NCI-H226 (cell line): Measurements from ENCODE around the gene LRBA.
"Not testable (repeated sequence)": the region's sequence is repeated elsewhere in the genome, so short reads cannot be mapped to it uniquely, and the experiment has no call there.

Source experiments
- DNase-seq: peaks from one replicate; pipeline ENCODE4 v3.0.0-alpha.2; 2015

Gene LRBA

DNA sequence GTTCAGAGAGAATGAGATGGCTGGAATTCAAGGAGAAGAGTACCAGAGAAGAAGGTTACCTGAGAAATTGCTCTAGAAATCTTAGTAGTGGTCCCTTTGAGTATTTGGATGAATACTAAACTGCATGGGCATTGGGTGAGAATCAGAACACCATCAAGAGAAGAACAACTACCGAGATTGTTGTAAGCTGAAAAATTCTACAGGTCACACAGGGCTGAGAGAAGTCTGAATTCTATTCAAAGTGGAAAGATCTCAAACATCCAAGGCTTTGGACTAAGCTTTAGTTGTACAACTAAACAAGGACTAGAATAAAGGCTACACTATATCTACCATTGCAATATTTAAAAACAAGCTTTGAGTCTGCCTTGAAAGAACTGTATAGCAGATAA is 40.8 kb downstream of the LRBA start:
- DNase-seq = no peak

DNA sequence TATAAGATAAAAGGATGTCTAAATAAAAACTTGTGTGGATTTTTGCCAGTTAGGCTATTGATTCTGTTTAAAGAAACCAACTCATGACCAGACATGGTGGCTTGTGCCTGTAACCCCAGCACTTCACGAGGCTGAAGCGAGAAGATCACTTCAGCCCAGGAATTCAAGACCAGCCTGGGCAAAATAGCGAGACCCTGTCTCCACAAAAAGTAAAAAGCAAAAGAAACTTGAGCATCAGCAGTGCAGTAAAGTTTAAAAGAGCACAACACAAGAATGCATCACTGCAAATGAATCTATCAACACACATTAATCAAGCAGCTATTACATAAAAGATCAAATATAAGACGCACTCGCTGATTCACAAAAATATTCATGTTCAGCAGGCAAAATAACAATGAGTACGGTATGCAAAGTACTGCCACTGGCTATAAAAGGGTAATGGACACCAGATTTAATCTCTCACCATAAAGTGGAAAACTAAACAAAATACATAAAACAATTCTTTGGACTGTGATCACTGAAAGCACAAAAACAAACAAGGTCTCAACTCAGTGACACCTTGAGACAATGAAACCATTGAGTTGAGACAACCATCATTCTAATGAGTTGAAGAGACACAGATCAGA is 41.3 kb downstream of the LRBA start:
- no peak for DNase-seq

DNA sequence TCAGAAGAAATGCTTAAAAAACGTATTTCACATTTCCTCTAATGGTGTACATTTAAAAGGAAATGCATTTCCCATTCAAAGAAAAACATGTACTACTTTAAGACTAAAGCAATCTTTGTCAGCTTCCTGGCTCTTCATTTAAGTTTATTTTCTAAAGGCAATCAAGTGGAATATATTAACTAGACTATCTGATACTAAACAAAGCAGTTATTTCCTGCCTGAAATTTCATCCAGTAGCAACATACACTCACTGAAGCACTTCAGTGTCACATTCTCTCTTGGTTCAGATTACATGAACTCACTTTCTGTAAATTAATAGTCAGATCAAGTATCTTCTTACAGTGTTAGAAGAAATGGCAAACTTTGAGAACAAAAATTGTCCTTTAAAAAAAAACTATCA is 42.5 kb downstream of the LRBA start:
- no peak for DNase-seq

DNA sequence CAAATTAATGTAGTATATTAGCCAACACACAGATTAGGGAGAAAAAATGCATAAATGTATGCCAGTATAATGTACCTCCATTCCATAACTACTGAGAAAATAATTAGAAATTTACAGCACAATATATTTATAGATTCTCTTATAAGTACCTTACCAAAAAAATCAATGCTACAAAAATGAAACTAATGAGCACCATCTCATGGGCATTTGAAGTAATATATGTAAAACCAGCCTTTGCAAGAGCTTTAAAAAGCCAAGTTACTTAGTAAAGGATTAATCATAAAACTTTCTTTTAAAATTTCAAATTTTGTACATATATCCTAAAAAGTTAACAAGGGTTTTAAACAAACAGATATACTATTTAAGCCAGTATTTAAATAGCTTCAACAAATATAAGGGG is 43.2 kb downstream of the LRBA start:
- DNase-seq = no peak

DNA sequence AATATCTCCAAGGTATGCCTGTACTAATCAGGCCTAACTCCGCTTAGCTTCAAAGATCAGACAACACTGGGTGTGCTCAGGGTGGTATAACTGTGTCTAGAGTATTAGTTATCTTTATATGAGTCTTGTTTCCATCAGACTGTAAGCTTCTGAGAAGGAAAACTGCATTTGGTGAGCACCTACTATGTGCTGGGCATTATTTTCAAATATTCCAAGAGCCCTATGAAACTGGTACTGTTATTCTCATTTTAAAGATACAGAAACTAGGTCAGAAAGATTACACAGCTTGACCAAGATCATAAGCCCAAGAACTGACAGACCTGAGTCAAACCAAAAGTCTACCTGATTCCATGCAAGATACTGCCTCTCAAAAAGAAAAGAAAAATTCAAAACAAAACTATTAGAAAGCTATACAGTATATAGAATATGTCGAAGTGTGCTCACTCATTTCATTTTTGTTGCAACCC is 44.4 kb downstream of the LRBA start:
- DNase-seq = no peak

DNA sequence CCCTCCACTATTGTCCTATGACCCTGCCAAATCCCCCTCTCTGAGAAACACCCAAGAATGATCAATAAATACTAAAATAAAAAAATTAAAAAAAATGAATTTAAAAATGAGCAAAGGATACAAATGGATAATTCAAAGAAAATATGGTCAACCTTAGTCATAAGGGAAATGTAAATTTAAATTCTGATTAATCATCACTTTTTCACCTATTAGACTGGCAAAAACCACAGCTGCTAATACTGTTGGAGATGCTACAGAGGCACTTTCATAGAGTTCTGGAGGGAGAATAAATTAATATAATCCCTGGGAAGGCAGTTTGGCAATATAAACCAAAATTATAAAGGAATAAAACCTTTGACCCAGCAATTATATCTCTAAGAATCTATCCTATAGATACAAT is 50.3 kb downstream of the LRBA start:
- DNase-seq = no peak

DNA sequence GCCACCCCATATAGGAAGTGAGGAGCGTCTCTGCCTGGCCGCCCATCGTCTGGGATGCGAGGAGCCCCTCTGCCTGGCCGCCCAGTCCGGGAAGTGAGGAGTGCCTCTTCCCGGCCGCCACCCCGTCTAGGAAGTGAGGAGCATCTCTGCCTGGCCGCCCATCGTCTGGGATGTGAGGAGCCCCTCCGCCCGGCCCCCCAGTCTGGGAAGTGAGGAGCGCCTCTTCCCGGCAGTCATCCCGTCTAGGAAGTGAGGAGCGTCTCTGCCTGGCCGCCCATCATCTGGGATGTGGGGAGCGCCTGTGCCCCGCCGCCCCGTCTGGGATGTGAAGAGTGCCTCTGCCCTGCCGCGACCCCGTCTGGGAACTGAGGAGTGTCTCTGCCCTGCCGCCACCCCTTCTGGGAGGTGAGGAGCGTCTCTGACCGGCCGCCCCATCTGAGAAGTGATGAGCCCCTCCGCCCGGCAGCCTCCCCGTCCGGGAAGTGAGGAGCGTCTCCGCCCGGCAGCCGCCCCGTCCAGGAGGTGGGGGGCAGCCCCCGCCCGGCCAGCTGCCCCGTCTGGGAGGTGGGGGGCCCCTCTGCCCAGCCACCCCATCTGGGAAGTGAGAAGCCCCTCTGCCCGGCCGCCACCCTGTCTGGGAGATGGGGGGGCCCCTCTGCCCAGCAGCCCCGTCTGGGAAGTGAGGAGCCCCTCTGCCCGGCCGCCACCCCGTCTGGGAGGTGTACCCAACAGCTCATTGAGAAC is 51.3 kb downstream of the LRBA start:
- DNase-seq = not testable (repeated sequence)

DNA sequence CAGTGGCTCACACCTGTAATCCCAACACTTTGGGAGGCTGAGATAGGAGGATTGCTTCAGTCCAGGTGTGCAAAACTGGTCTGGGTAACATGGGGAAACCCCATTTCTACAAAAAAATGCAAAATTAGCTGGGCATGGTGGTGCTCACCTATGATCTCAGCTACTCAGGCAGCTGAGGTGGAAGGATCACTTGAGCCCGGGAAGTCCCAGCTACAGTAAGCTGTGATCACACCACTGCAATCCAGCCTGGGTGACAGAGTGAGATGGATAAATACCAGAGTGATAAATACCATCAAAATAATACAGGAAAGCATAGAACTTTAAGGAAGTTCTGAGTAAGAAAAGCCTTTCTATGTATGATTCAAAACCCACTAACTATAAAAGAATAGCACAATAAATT is 52.8 kb downstream of the LRBA start:
- DNase-seq = peak; percentile 24

DNA sequence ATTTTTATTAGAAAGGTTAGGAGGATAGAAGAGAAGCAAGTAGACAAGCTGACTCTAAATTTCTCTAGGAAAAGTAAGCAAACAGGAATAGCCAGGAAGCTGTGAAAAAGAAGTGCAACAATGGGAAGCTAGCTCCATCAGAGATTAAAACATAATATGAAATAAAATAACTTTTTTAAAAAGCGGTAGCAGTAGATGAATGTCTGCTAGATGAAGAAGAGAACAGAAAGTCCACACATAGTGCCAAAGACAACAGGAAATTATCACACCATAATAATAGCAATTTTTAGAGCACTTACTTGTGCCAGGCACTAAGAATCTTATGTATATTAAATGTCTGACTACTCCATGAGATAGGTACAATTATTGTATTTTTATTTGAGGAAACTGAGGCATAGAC is 53.5 kb downstream of the LRBA start:
- DNase-seq = no peak

DNA sequence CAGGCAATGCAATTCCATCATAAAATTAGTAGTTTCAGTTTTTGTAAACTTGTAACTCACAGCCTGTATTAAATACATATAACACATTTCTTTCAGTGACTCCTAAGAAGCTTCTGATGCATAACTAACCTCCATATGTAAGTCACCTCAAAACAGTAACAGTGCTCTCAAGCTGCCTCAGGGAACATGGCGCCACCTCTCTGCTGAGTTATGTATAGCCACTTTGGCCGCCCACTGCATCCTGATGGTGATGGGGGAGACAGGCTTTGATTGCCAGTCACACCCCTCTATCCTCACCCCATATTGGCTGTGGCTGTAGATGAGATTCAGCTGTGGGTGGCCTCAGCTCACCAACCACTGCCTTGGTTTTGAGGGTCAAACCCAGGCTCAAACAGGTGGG is 54.3 kb downstream of the LRBA start:
- peak; percentile 7 for DNase-seq

DNA sequence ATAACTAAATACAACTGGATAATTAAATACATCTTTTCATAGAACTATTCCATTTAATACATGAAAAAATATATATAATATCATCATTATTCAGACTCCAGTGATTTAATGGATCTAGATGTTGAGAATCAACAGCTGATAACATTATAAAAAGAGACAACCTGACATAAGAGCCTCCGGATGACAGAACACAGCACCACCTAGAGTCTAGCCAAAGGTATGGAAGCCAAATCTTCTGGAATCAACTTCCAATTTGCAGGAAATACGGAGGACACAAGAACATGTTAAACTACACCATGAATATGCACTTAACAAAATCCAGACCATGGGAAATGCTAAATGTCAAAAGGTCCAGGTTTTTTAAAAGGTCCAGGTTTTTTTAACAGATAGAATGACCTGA is 55.0 kb downstream of the LRBA start:
- DNase-seq = peak; percentile 30

DNA sequence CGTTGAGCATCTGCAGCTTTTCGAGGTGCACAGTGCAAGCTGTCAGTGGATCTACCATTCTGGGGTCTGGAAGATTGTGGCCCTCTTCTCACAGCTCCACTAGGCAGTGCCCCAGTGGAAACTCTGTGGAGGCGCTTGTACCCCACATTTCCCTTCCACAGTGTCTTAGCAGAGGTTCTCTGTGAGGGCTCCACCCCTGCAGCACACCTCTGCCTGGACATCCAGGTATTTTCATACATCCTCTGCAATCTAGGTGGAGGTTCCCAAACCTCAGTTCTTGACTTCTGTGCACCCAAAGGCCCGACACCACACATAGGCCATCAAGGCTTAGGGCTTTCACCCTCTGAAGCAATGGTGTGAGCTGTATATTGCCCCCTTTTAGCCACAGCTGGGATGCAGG is 57.1 kb downstream of the LRBA start:
- DNase-seq = not testable (repeated sequence)

DNA sequence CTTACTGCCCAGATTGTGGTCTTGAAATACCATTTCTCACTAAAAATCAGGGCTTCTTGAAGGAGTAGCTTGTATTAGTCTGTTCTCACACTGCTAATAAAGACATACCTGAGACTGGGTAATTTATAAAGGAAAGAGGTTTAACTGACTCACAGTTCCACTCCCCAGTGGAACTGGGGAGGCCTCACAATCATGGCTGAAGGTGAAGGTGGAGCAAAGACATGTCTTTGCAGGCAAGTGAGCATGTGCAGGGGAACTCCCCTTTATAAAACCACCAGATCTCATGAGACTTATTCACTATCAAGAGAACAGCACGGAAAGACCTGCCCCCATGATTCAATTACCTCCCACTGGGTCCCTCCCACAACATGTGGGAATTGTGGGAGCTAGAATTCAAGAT is 58.0 kb downstream of the LRBA start:
- not testable (repeated sequence) for DNase-seq

DNA sequence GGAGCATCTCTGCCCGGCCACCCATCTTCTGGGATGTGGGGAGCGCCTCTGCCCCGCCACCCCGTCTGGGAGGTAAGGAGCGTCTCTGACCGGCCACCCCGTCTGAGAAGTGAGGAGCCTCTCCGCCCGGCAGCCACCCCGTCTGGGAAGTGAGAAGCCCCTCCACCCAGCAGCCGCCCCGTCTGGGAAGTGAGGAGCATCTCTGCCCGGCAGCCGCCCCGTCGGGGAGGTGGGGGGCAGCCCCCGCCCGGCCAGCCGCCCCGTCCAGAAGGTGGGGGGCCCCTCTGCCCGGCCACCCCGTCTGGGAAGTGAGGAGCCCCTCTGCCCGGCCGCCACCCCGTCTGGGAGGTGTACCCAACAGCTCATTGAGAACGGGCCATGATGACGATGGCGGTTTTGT is 61.2 kb downstream of the LRBA start:
- not testable (repeated sequence) for DNase-seq

DNA sequence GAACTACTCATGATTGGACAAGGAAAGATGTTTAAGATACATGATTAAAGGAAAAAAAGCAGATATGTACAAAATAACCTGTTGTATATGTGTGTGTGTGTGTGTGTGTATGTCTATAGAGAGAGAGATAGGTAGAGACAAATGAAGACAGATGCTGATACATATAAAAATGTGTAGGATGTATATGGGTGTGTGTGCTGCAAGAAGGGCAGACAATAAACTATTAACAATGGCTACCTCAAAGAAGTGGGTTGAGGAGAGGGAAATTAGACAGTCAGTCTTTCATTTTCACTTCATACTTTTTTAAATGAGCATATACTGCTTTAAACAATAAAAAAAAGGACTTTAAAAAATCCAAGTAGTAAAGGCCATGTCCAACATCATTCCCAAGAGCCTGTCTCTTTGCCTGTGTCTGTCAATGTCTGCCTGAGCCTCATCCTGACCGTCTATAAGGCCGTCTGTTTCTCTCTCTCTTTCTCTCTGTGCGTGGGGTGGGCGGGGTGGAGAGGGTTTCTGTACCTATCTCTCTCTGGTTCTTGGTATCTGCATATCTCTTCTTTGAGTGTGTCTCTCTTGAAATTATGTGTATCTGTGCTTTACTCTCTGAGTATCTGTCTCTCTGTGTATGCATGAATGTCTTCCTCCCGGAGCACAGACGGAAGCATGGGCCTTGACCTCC is 62.8 kb downstream of the LRBA start:
- no peak for DNase-seq

DNA sequence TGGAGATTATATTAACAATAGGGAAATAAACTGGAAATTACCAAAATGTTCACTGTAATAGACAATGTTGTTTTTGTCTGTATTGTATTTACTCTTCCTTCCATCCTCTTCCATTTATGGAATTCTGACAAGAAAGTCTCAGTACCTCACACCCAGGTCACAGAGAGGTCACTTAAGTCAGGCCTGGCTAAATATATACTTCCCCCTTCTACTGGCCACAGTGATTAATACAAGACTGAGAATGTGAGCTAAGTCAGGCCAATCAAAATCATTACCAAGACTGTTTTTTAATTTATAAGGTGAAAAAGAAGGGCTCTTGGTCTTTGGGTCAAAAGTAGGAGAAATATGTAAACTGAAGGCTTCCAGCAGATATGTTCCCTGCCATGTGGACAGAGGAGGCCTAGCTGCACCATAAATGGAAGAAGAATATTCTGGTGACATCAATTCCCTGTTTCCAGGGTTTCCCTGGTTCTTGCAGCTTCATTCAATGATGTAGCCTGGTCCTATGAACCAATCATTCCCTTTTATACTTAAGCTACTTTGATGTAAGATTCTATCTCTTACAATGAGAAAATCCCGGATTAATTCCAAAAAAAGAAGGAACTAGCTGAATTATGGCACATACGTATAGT is 64.3 kb downstream of the LRBA start:
- no peak for DNase-seq

DNA sequence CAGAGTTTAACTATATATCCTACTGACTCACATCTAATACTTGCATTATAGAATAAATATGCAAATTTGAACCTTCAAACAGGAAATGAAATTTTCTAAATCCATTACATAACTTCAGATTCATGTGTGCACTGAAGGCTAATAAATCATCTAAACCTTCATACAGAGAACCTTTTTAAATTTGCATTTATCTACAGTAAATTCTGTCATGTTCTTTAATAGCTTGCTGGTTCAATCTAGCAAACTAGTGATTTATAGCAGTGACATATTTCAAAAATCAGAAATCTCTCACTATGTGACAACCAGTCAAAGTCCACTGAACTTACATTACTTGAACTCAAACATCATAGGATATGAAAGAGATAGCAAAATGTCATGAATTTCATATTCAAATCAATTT is 65.1 kb downstream of the LRBA start:
- DNase-seq = no peak

DNA sequence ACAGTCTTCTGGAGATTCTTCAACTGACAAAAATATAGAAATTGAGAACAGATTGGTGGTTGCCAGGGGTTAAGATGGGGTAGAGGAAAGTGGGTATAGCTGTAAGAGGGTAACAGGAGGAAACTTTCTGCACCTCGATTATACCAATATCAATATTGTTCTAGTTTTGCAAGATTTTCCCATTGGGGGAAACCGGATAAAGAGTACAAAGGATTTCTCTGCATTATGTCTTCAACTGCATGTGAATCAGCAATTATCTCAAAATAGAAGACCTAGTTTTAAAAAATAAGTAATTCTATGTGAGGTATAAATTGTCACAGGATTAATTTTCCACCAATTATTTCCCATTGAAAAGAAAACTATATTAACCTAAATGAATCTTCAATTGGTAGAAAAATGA is 65.7 kb downstream of the LRBA start:
- DNase-seq = no peak

DNA sequence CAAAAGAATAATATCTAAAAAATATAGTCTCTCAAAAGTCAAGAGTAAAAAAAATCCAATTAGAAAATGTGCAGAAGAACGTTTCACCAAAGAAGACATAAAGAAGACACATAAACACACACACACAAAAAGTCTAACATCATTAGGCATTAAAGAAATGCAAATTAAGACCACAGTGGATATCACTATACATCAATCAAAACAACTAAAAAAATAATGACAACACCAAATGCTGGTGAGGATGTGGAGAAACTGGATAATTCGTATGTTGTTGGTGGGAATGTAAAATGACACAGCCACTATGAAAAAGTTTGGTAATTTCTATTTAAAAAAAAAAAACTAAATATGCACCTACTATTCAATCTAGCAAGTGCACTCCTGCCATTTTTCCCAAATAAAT is 66.4 kb downstream of the LRBA start:
- no peak for DNase-seq

DNA sequence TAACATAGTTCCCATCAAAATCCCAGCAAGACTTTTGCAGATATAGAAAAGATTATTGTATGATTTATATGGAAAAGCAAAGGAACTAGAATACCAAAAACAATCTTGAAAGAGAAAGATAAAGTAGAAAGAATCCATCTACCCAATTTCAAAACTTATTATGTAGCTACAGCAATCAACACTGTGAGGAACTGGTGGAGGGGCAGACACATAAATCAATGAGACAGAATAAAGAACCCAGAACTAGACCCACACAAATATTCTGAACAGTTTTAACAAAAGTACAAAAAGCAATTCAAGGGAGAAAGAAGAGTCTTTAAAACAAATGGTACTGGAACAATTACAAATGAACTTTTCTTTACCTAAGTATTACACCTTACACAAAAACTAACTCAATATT is 67.0 kb downstream of the LRBA start:
- DNase-seq = no peak

DNA sequence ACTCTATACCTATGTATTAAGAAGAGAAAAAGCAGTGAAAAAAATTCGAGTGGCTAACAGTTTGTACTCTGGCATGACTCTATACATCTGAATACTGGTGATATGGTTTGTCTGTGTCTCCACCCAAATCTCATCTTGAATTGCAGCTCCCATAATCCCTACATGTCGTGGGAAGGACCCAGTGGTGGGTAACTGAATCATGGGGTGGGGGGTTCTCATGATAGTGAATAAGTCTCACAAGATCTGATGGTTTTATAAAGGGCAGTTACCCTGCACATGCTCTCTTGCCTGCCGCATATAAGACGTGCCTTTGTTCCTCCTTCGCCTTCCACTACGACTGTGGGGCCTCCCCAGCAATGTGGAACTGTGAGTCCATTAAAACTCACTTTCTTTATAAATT is 70.4 kb downstream of the LRBA start:
- DNase-seq = no peak

DNA sequence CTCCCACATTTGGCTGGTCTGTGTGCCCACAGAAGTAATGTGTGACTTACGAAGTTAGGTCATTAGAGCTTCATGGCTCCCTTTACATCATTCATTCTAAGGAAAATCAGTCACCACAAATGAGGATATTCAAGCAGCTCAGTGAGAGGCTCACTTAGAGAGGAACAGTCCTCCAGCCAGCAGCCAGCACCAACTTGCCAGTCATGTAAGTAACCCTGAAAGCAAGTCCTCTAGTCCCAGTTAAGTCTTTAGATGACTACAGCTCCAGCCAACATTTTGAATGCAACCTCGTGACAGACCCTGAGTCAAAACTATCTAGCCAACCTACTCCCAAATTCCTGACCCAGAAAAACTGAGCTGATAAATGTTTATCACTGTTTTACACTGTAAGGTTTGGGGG is 71.3 kb downstream of the LRBA start:
- DNase-seq = no peak

DNA sequence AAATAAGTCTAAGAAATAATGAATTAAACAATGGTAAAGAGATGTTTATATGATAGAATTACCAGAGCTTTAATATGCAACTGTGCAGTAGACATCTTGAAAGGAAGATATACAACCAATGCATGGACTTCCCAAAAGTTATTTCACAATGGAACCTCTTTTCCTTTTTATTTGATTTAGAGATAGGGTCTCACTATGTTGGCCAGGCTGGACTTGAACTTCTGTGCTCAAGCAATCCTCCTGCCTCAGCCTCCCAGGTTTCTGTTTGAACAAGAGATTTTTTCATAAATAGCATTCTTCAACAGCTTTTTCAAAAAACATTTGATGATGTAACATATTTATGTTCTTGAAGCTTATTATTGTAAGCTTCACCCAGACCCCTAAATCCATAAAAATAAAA is 72.0 kb downstream of the LRBA start:
- no peak for DNase-seq

DNA sequence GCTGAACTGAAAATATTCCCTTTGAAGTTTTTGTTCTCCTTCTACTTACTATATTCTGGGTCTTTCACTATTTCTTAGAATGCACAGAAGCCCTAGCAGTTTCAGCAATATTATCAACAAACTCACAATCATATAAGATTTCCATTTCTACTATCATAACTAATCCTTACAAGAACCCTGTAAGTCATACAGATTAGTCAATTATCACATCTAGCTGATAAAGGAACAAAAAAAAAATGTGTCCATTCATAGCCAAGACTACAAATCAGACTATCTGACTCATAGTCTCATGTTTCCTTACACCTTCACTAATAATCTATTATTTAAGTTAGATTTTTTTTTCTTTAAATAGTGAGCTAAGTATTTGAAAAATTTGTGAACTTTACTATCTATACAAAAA is 72.5 kb downstream of the LRBA start:
- DNase-seq = no peak
